SKM-1 treated with dmso at 0.1 percent for 144 hours (cell line): ENCODE measurements around the gene WDR33.
"Not testable (repeated sequence)": the region's sequence is repeated elsewhere in the genome, so short reads cannot be mapped to it uniquely, and the experiment has no call there.

Experiments used
- DNase-seq: peaks from one replicate; lab custom pipeline; 2025; ENCODE audit not compliant: unreplicated experiment; lab: John Stamatoyannopoulos, UW

Gene WDR33

DNA sequence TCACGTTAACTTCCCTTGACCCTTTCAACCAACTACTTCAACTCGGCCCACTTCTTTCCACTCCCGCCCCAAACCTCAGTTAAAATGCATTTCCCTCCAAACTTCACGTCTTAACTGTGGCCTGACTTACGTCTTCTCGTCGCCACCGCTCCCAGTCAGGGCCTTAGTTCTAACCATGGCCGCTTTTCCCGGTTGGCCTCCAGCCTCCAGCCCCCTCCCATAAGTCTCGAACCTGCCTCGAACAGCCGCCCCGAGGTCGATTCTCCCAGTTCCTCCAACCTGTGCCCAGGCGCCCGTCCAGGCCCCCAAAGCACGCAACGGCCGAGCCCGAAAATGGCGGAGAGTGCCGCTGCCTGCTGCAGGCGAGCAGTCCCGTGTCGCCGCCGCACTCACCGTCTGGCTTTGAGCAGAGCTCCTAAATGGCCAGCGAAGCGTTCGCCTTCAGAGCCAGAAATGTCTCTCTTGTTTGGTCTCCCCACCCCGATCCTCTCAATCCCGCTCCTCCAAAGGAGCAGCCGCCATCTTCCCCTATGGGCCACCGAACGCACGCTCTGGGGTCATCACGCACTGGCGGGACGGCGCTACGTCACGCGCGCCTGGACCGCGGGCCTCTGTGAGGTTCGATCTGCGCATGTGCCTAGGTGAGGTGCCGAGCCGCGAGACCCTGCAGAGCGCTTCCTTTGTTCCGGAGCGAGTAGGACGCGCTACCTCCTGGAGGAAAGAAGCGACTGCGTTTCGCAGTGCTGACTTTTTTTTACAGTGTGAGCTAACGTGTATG is at the start of gene WDR33:
TSS of gene WDR33 (minus strand) at position 553 of the 778 bp plus-strand sequence. CDS start 40,190 bp downstream, outside the sequence.
- DNase-seq = peak; percentile 89

GRCh38 chr2:127860130-127860529 is 49.2 kb upstream of the WDR33 start:
- no peak for DNase-seq

GRCh38 chr2:127859712-127860085 is 48.7 kb upstream of the WDR33 start:
- DNase-seq = no peak

DNA sequence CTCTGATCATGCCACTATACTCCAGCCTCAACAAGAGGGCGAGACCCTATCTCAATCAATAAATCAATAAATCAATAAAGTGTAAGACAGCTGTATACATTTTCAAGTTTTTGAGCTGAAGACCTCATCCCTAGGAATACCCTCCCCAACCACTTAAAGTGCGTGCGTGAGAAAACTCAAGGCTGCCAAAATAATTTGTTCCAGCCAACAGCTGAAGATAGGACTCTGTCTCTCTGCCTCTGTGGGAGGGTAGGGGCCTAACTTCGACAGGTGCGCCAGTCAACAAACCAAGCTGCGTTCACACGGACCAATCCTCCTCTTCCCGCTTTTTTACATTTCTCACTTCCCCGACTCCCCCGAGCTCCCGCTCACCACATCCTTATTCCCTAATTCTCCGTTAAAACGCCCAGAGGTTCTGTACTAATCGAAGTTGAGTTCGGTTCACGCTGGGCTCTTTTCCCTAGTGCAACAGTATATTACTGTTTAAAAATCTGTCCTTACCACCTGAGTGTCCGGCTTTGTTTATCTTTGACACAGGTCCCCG is 46.4 kb upstream of the WDR33 start:
- DNase-seq = no peak

DNA sequence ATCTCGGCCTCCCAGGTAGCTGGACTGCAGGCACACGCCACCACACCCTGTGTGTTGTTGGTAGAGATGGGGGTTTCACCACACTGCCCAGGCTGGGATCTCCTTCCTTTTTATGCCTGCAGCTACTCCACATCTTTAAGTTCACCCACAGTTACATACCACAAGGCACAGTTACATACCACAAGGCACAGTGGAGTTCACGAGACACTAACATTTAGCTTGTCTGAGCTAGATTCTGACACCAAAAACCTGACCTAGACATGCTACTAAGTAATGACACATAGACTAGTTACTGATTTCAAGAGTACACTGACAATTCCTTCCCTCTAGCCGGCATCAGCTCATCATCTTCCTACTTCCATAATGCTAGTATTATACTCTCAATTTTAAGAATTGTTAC is 42.7 kb upstream of the WDR33 start:
- no peak for DNase-seq

DNA sequence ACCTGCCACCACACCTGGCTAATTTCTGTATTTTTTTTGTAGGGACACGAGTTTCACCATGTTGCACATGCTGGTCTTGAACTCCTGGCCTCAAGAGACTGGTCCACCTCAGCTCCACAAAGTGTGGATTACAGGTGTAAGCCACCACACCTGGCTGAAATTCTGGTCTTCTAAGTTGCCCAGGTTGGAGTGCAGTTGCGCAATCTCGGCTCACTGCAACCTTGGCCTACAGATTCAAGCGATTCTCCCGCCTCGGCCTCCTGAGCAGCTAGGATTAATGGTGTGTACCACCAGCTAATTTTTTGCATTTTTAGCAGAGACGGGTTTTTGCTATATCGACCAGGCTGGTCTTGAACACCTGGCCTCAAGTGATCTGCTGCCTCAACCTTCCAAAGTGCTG is 41.4 kb upstream of the WDR33 start:
- DNase-seq = no peak

GRCh38 chr2:127847931-127848330 is 37.0 kb upstream of the WDR33 start:
- no peak for DNase-seq

GRCh38 chr2:127844973-127845372 is 34.0 kb upstream of the WDR33 start:
- DNase-seq = no peak

DNA sequence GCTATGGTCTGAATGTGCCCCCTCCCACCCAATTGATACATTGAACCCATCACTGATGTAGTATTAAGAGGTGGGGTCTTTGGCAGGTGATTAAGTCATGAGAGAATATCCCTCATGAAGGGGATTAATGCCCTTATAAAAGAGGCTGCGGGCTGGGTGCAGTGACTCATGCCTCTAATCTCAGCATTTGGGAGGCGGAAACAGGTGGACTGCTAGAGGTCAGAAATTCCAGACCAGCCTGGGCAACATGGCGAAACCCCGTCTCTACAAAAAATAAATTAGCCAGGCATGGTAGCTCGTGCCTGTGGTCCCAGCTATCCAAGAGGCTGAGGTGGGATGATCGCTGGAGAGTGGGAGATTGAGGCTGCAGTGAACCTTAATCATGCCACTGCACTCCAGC is 32.7 kb upstream of the WDR33 start:
- no peak for DNase-seq

DNA sequence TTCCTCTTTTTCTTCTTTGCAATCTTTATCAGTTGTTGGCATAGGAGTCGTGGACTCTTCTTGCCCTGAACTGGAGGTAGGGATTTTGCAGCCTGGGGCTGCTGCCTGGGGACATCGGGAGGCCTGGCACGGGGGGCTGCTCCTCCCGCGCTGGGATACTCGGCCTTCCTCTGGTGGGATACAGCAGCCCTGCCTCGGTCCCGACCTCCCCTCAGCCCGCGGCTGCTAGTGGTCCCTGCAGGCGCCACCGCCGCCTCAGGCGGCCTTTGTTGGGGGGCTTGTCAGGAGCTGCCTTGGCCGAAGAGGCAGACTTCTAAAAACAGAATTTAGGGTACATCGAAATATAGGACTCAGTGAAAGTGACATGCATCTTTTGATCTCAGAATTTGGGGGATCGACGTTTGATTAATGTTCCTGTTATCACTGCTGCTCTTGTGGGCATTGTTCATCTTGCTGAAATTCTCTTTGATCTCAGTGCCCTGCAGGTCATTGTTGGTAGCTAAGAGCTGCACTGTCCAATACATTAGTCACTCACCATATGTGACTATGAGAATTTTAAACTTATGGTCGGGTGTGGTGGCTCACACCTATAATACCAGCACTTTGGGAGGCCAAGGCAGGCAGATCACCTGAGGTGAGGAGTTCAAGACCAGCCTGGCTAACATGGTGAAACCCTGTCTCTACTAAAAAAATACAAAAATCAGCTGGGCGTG is 30.7 kb upstream of the WDR33 start:
- DNase-seq = no peak

DNA sequence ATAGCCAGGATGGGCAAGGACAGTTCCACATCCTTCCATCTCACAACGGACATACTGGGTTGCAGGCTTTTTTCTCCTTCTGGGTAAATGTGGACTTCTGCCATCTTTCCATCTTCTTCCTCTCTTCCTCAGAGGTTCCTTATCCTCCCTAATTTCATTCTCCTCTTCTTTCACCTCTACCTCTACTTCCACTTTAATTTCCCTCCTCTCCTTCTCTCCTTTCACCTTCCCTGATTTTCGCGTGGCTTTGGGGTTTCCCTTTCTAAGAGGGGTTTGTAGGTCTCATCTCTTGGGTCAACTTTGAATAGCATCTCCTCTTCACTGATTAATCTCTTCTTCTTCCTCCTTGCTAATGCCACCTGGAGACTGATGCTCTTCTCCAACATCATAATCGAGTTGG is 29.9 kb upstream of the WDR33 start:
- DNase-seq = no peak

GRCh38 chr2:127834951-127835350 is 24.0 kb upstream of the WDR33 start:
- DNase-seq = no peak

DNA sequence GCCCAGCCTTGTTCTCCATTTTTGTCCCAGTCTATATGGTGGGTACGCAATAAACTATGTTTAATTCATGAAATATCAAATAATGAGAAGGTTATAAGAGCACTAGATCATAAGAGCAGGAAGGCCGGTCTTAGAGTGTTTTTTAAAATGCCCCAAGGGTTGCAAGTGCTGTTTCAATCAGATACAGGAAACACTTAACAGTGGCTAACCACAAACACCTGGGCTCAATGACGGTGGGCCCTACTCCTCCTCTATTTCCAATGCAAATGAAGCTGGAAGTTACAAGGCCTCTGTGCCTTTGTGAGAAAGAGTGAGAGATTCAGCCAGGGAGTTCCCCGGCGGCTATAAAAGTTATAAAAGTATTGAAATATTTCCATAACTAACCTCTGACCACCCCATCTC is 18.9 kb upstream of the WDR33 start:
- no peak for DNase-seq

- DNase-seq = not testable (repeated sequence)
These were observed 15.7 kb upstream of the WDR33 start for GRCh38 chr2:127826708-127827107.

- no peak for DNase-seq
These were observed 15.1 kb upstream of the WDR33 start for GRCh38 chr2:127826047-127826446.

GRCh38 chr2:127820080-127820668 is 9.2 kb upstream of the WDR33 start:
- DNase-seq = no peak

GRCh38 chr2:127818794-127819425 is 7.9 kb upstream of the WDR33 start:
- DNase-seq = no peak

GRCh38 chr2:127818241-127818640 is 7.3 kb upstream of the WDR33 start:
- DNase-seq = no peak

- no peak for DNase-seq
These were observed 3.7 kb upstream of the WDR33 start for GRCh38 chr2:127814677-127815076.

DNA sequence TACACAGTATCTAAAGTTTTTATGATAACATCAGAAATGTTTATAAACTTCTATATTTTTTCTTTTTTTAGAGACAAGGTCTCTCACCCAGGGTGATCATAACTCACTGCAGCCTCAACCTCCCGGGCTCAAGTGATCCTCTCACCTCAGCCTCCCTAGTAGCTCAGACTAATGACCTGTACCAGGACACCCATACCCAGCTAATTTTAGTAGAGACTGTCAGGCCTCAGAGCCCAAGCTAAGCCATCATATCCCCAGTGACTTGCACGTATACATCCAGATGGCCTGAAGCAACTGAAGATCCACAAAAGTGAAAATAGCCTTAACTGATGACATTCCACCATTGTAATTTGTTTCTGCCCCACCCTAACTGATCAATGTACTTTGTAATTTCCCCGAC is 1.5 kb upstream of the WDR33 start:
- not testable (repeated sequence) for DNase-seq
